A549 (cell line): ENCODE data around the gene DYNLRB2. TPM values are rescaled to one million over a fixed set of nuclear protein-coding genes. Genes with fewer than 3 reads are reported as not detected.

Experiments used
- ATAC-seq, 2 experiments: fragments of 200-7000 bp in 1 of 2; fragments of >200 bp in 1 of 2; cut with Nextera tagmentation in 1 of 2; cut with Tn5 transposase in 1 of 2; 3 replicates each; pipeline versions ENCODE4 v1.8.0 to v1.9.1; 2018 to 2020; ENCODE audit warnings: mild to moderate bottlenecking in 1 of 2, moderate library complexity in 1 of 2
- CTCF ChIA-PET: fragments of 300-600 bp; sonication (Branson Sonifier 250); formaldehyde crosslinking; extraction: SDS; loops from one replicate; lab custom pipeline; 2021; ENCODE audit warnings: antibody characterized with exemption, inconsistent platforms; lab: Yijun Ruan, JAX
- POLR2A ChIA-PET: fragments of 350-600 bp; formaldehyde crosslinking; extraction: SDS; loops from one replicate; lab custom pipeline; 2021; ENCODE audit warnings: antibody characterized with exemption, inconsistent platforms; lab: Yijun Ruan, JAX
- DNase-seq, 2 experiments: peaks; one replicate each; pipeline versions ENCODE4 v3.0.0 to v3.0.0-alpha.2; 2011 to 2016; ENCODE audit warnings: low read depth in 1 of 2, low spot score in 1 of 2
- FAIRE-seq: peaks from 2 replicates; lab custom pipeline; 2011; peaks lifted over from hg19 to GRCh38; lab: Jason Lieb, UNC
- H3K27ac ChIP-seq, 2 experiments: fragments of >200 bp; sonication (Bioruptor Twin); formaldehyde crosslinking; 3 replicates each; pipeline ENCODE4 v1.5.1; 2016 to 2017
- H3K4me1 ChIP-seq: fragments of >200 bp; sonication (Bioruptor Twin); formaldehyde crosslinking; 3 replicates; pipeline ENCODE4 v1.6.1; 2016
- H3K4me2 ChIP-seq: fragments of >200 bp; sonication (Bioruptor Twin); formaldehyde crosslinking; 3 replicates; pipeline ENCODE4 v1.6.1; 2016
- H3K4me3 ChIP-seq: fragments of >200 bp; sonication (Bioruptor Twin); formaldehyde crosslinking; 3 replicates; pipeline ENCODE4 v1.5.1; 2016
- H3K9me3 ChIP-seq: fragments of >200 bp; sonication (Bioruptor Twin); formaldehyde crosslinking; 3 replicates; pipeline ENCODE4 v1.6.1; 2016
- CBX8 ChIP-seq: fragments of 200-600 bp; sonication (generic); IDR thresholded peaks from 2 replicates; pipeline ENCODE4 v1.6.1; 2016
- CTCF ChIP-seq: fragments of >200 bp; sonication (Bioruptor Twin); formaldehyde crosslinking; IDR thresholded peaks from 3 replicates; pipeline ENCODE4 v1.5.1; 2016
- EP300 ChIP-seq, 2 experiments: fragments of >200 bp; sonication (Bioruptor Twin); formaldehyde crosslinking; IDR thresholded peaks; 2 replicates in 1 of 2; 3 replicates in 1 of 2; pipeline ENCODE4 v1.6.1; 2016 to 2017
- FOSL2 ChIP-seq, 2 experiments: fragments of 450-650 bp in 1 of 2; fragments of >200 bp in 1 of 2; sonication (Bioruptor Twin) in 1 of 2; formaldehyde crosslinking; IDR thresholded peaks; 2 replicates each; pipeline versions ENCODE4 v1.5.0 to v1.6.1; 2016 to 2020; ENCODE audit warnings: mild to moderate bottlenecking in 1 of 2, moderate library complexity in 1 of 2
- FOXS1 ChIP-seq: fragments of 250-450 bp; sonication (Bioruptor Pico); IDR thresholded peaks from 2 replicates; pipeline ENCODE4 v1.5.0; 2020; ENCODE audit warnings: mild to moderate bottlenecking, moderate library complexity
- HOXB5 ChIP-seq: fragments of 250-450 bp; sonication (Bioruptor Pico); IDR thresholded peaks from 2 replicates; pipeline ENCODE4 v1.5.0; 2020; ENCODE audit warnings: mild to moderate bottlenecking, moderate library complexity
- JUN ChIP-seq, 2 experiments: fragments of >200 bp; sonication (Bioruptor Twin); formaldehyde crosslinking; IDR thresholded peaks; 2 replicates in 1 of 2; 3 replicates in 1 of 2; pipeline ENCODE4 v1.6.1; 2016 to 2017
- KDM5A ChIP-seq: fragments of 200-600 bp; sonication (generic); IDR thresholded peaks from 2 replicates; pipeline ENCODE4 v1.6.1; 2016; ENCODE audit warnings: antibody characterized with exemption, mild to moderate bottlenecking
- MAFK ChIP-seq: fragments of 450-650 bp; IDR thresholded peaks from 2 replicates; pipeline ENCODE4 v1.6.1; 2014; ENCODE audit not compliant: partially characterized antibody
- MAZ ChIP-seq: fragments of 150-350 bp; IDR thresholded peaks from 2 replicates; pipeline ENCODE4 v1.6.1; 2014; ENCODE audit warnings: antibody characterized with exemption, low read depth, low read length, borderline replicate concordance
- NPAS2 ChIP-seq: fragments of 250-450 bp; sonication (Bioruptor Pico); IDR thresholded peaks from 2 replicates; pipeline ENCODE4 v1.8.0; 2022; ENCODE audit warnings: mild to moderate bottlenecking, moderate library complexity, borderline replicate concordance
- POLR2A ChIP-seq: IDR thresholded peaks from 2 replicates; pipeline ENCODE4 v1.6.1; 2012; ENCODE audit warnings: mild to moderate bottlenecking, low read length
- POLR2AphosphoS2 ChIP-seq: conservative IDR thresholded peaks from 2 replicates; pipeline ENCODE4 v1.6.1; 2012; ENCODE audit warnings: low read length, improper control_type of control experiment, inconsistent platforms
- RCOR1 ChIP-seq: fragments of 150-350 bp; IDR thresholded peaks from 2 replicates; pipeline ENCODE4 v1.6.1; 2014; ENCODE audit warnings: antibody characterized with exemption, low read length, low read depth
- RNF2 ChIP-seq: fragments of 200-600 bp; sonication (generic); IDR thresholded peaks from 2 replicates; pipeline ENCODE4 v1.6.1; 2016; ENCODE audit warnings: low read depth, mild to moderate bottlenecking, antibody characterized with exemption, moderate library complexity, borderline replicate concordance
- TFCP2L1 ChIP-seq: fragments of 250-450 bp; sonication (Bioruptor Pico); IDR thresholded peaks from 2 replicates; pipeline ENCODE4 v1.5.0; 2021; ENCODE audit warnings: mild to moderate bottlenecking
- WGBS: methylation state at CpG from one replicate; pipeline ENCODE4 v1.1.6; 2017; ENCODE audit errors: missing lambda C conversion rate; 5-methylcytosine and 5-hydroxymethylcytosine counted together
- polyA plus RNA-seq, 4 experiments: library from polyadenylated mRNA; depleted of rRNA in 3 of 4; stranded (reverse); fragments of >200 nt; fragmentation: RNase III in 1 of 4; extraction: RNeasy Plus Mini Kit Qiagen cat#74134 plus additional on column Dnase treatment in 1 of 4; gene quantifications; 2 replicates in 3 of 4; 3 replicates in 1 of 4; pipeline ENCODE4 v1.2.3, GENCODE V29; 2011 to 2017
- TF ChIP-seq, protein P1 (sequence below): fragments of >200 bp; sonication (Bioruptor Twin); formaldehyde crosslinking; IDR thresholded peaks from 2 replicates; pipeline ENCODE4 v1.6.1; 2016
- TF ChIP-seq, protein P2 (sequence below): fragments of 150-350 bp; IDR thresholded peaks from 2 replicates; pipeline ENCODE4 v1.6.1; 2014; ENCODE audit warnings: low read depth, mild to moderate bottlenecking, low read length
- TF ChIP-seq, protein P3 (sequence below): fragments of 250-450 bp; sonication (Bioruptor Pico); IDR thresholded peaks from 2 replicates; pipeline ENCODE4 v1.5.0; 2020; ENCODE audit warnings: low read depth, mild to moderate bottlenecking, moderate library complexity

The DYNLRB2 gene
- polyA plus RNA-seq, 2 of the 4 experiments (the other 2 are of a cell fraction) = not detected

GRCh38 chr16:80543162-80543561 lies 2.4 kb downstream of the DYNLRB2 start:
- TF ChIP-seq JUN (IDR thresholded peaks at IDR 0.05) (no peak), HOXB5 (CRISPR knock-in tag) (no peak), NPAS2 (CRISPR knock-in tag) (no peak), FOSL2 (IDR thresholded peaks at IDR 0.05) (no peak), FOSL2 (CRISPR knock-in tag; IDR thresholded peaks at IDR 0.05) (no peak), MAZ (no peak), KDM5A (no peak), POLR2AphosphoS2 (no peak), CTCF (no peak), POLR2A (no peak), RCOR1 (no peak)
- TF ChIP-seq, protein P1, sequence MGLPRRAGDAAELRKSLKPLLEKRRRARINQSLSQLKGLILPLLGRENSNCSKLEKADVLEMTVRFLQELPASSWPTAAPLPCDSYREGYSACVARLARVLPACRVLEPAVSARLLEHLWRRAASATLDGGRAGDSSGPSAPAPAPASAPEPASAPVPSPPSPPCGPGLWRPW = no peak
- TF ChIP-seq, protein P2, sequence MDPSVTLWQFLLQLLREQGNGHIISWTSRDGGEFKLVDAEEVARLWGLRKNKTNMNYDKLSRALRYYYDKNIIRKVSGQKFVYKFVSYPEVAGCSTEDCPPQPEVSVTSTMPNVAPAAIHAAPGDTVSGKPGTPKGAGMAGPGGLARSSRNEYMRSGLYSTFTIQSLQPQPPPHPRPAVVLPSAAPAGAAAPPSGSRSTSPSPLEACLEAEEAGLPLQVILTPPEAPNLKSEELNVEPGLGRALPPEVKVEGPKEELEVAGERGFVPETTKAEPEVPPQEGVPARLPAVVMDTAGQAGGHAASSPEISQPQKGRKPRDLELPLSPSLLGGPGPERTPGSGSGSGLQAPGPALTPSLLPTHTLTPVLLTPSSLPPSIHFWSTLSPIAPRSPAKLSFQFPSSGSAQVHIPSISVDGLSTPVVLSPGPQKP = no peak
- 0 out of 3 replicates have a peak, but pooled peaks cover 2% of the 10 kb centered on the region for H3K4me1 ChIP-seq
- no peak for DNase-seq
- peaks cover 11% of the 10 kb centered on the region; the same call in 2 of the 3 replicates for H3K9me3 ChIP-seq
- CTCF ChIA-PET = interaction anchor here (1.3 kb wide), 1 partner anchor 17 kb away, joined by 3 read pairs; no protein-coding TSS in a partner anchor
- POLR2A ChIA-PET = no interaction called here
- FAIRE-seq = no peak
- no peak overlapping the region for H3K4me3 ChIP-seq
- no peak overlapping the region for H3K4me2 ChIP-seq
- WGBS = 9% methylated on average over 2 of the region's 2 CpGs
- ATAC-seq = no peak
- H3K27ac ChIP-seq = no peak overlapping the region

DNA sequence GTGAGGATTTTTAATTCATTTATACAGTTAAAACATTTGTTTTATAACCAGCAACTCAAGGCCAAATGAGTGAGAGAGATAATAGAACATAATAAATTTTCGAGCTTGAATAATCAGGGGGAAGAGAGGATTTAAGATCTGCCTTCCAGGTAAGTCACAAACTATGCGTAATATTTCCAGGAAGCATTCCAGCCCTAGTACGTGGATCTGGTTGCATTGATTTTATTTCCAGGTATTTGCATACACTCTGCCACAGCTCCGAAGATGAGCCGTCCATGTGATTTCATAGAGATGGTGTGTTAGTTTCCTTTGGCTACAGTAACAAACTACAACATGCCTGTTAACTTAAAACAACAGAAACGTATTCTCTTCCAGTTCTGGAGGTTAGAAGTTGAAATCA lies 3.5 kb downstream of the DYNLRB2 start:
- CTCF ChIA-PET = no interaction called here
- Histone ChIP-seq H3K4me3 (no peak overlapping the region), H3K4me1 (0 out of 3 replicates have a peak, but pooled peaks cover 2% of the 10 kb centered on the region), H3K27ac (no peak overlapping the region), H3K9me3 (peaks cover 11% of the 10 kb centered on the region; the same call in 2 of the 3 replicates), H3K4me2 (no peak overlapping the region)
- DNase-seq (no peak), FAIRE-seq (no peak), ATAC-seq (no peak)
- 27% methylated on average over 6 of the region's 6 CpGs for WGBS
- TF ChIP-seq, protein P3, sequence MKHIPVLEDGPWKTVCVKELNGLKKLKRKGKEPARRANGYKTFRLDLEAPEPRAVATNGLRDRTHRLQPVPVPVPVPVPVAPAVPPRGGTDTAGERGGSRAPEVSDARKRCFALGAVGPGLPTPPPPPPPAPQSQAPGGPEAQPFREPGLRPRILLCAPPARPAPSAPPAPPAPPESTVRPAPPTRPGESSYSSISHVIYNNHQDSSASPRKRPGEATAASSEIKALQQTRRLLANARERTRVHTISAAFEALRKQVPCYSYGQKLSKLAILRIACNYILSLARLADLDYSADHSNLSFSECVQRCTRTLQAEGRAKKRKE (CRISPR knock-in tag) = no peak
- TF ChIP-seq TFCP2L1 (CRISPR knock-in tag) (no peak), EP300 (IDR thresholded peaks at IDR 0.05) (no peak), CBX8 (no peak), FOXS1 (CRISPR knock-in tag) (no peak), CTCF (no peak), POLR2A (no peak), RNF2 (no peak), MAFK (no peak)
- POLR2A ChIA-PET = no interaction called here
